GM20000 (cell line): Measurements from ENCODE around the gene GSG1L.

Source experiments
- DNase-seq: peaks from one replicate; pipeline ENCODE4 v3.0.0; 2012; ENCODE audit warnings: low spot score
- TF ChIP-seq, protein P1 (sequence below): IDR thresholded peaks from 2 replicates; pipeline ENCODE4 v1.5.1; 2012; ENCODE audit warnings: mild to moderate bottlenecking, control low read depth; ENCODE audit errors: extremely low read depth, missing control alignments

The GSG1L gene

GRCh38 chr16:27840311-27841060, 223.0 kb downstream of the GSG1L start:
- no peak for DNase-seq

DNA sequence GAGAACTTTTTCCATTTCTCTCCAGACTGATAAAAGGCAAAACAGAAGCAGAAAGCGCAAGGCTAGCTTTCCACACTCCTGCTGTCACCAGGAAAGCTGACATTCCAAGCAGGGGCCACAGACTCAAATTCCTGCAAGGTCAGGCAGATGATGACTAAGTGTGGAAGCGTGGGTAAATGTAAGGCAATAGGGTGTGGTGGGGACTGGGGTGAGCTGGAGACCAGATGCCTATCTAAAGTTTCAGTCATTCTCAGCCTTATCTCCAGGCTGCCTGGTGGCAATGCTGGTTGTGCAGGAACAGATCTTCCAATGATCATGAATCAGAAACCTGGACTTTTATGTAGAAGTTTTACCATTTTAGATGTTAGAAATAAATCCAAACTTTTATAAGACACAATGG, 224.1 kb downstream of the GSG1L start:
- TF ChIP-seq, protein P1, sequence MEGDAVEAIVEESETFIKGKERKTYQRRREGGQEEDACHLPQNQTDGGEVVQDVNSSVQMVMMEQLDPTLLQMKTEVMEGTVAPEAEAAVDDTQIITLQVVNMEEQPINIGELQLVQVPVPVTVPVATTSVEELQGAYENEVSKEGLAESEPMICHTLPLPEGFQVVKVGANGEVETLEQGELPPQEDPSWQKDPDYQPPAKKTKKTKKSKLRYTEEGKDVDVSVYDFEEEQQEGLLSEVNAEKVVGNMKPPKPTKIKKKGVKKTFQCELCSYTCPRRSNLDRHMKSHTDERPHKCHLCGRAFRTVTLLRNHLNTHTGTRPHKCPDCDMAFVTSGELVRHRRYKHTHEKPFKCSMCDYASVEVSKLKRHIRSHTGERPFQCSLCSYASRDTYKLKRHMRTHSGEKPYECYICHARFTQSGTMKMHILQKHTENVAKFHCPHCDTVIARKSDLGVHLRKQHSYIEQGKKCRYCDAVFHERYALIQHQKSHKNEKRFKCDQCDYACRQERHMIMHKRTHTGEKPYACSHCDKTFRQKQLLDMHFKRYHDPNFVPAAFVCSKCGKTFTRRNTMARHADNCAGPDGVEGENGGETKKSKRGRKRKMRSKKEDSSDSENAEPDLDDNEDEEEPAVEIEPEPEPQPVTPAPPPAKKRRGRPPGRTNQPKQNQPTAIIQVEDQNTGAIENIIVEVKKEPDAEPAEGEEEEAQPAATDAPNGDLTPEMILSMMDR = no peak
- DNase-seq = no peak

More at GRCh38 chr16:27840311-27841060, 223.0 kb downstream of the GSG1L start:
- TF ChIP-seq, protein P1 = no peak

DNA sequence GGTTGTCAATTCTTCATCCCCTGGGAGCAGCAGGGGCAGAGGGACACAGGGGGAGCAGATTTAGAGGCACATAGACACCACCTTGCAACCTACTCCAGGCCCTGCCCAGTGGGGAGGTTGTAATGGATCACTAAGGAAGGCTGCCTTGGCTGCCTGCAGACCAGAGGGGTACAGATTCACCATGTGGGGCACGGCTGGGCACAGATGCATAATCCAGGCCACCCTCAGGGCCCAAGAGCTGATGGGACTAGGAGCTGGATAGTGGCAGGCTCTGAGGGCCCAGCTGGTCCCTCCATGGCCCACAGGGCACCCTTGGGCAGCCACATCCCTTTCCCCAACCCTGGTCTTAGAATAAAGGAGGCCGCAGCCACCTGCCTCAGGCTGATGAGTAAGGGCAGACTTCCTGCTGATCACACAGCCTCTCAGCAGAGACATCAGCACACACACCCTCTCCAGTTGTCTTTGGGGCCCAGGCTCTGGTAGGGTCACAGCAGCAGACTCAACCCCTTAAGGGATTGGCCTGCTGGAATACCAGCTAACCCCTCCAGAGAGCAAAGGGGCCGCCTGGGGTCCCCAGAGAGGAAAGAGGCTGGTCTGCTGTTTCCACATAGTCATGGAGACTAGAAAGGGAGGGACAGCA, 224.9 kb downstream of the GSG1L start:
- DNase-seq = no peak
- TF ChIP-seq, protein P1 = no peak

DNA sequence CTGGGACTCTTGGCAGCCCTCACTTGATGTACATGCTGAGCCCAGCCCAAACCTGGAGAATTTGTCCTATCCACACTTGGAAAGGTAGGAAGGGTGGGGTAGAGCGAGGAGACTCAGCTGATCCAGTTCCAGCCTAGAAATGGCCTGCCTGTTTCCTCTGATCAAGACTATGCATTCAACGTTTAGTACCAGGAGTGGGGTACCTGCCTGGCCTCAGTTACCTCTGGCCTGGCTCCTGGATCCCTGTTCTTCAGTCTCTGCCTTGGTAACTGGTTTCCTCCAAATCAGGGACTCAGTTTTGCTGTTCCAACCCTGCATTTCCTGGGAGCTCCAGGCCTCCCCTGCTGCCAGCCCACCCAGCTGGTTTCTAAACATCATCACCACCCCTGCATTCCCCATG, 233.5 kb downstream of the GSG1L start:
- TF ChIP-seq, protein P1 = no peak
- no peak for DNase-seq

- TF ChIP-seq, protein P1 = no peak
- no peak for DNase-seq
These were observed 234.8 kb downstream of the GSG1L start for GRCh38 chr16:27828671-27829070.

DNA sequence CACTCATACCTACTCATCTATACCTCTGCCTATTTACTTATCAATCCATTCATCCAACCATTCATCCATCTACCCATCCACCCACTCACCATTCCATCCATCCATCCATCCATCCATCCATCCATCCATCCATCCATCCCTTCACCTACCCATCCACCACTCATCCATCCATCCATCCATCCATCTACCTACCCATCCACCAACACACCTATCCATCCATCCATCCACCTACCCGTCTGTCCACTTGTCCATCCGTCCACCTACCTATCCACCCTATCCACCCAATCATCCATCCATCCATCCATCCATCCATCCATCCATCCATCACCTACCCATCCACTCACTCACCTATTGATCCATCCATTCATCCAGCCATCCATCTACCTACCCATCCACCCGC, 235.7 kb downstream of the GSG1L start:
- DNase-seq = no peak
- TF ChIP-seq, protein P1 = no peak

- DNase-seq = no peak
- TF ChIP-seq, protein P1 = no peak
These were observed 236.6 kb downstream of the GSG1L start for GRCh38 chr16:27826893-27827289.
